NT2/D1 (cell line): ENCODE results near the gene HIBADH.

Experiments
- SUZ12 ChIP-seq: IDR thresholded peaks from 2 replicates; pipeline ENCODE4 v1.6.1; 2011; ENCODE audit not compliant: insufficient read length, insufficient read depth; ENCODE audit errors: extremely low read depth
- YY1 ChIP-seq: IDR thresholded peaks from 2 replicates; pipeline ENCODE4 v1.6.1; 2011; ENCODE audit not compliant: insufficient read length, insufficient read depth

- TF ChIP-seq SUZ12 (no peak), YY1 (no peak)
Observed at GRCh38 chr7:27639851-27640250, 22.8 kb downstream of the HIBADH start.
